GM21786 (cell line): Measurements from ENCODE around the gene ALDH7A1.
"Not testable (repeated sequence)": the region's sequence is repeated elsewhere in the genome, so short reads cannot be mapped to it uniquely, and the experiment has no call there.

ENCODE experiments used
- ATAC-seq: cut with Tn5 transposase; IDR thresholded peaks from one replicate; pipeline ENCODE4 v1.9.1; 2021; ENCODE audit not compliant: unreplicated experiment

Gene ALDH7A1

DNA sequence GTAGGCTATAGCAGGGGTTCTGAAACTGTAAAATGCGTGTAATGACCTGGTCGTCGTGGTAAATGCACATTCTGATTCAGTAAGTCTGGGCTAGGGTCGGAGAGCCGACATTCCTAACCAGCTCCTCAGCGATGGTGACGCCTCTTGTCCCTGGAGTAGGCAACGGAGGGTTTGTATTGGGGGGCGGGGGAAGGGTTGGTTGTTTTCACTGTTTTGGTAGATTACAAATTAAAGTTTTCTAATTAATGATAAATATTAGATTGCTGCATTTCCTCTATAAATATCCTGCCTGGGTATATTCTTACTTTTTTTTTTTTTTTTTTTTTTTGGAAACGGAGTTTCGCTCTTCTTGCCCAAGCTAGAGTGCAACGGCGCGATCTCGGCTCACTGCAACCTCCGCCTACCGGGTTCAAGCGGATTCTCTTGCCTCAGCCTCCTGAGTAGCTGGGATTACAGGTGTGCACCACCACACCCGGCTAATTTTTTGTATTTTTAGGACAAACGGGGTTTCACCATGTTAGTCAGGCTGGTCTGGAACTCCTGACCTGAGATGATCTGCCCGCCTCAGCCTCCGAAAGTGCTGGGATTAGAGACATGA lies 566 bp upstream of the ALDH7A1 start:
- peak; percentile 14 for ATAC-seq

DNA sequence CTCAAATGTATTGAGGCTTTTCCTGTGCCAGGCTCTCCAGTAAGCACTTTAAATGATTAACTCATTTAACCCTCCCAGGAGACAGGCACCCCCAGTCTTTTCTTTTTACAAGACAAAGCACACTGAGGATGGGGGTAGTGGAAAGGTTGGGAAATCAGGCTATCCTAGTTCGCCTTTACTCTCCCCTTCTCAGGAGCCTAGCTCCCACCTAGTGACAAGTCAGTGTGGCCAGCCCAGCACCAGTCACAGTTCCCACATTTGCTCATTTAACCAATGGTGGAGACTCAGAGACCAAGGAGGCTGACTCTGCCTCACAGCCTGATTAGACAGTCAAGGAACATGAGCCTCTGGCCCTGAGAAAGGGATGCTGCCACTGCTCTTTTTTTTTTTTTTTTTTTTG lies 3.5 kb downstream of the ALDH7A1 start:
- no peak for ATAC-seq

DNA sequence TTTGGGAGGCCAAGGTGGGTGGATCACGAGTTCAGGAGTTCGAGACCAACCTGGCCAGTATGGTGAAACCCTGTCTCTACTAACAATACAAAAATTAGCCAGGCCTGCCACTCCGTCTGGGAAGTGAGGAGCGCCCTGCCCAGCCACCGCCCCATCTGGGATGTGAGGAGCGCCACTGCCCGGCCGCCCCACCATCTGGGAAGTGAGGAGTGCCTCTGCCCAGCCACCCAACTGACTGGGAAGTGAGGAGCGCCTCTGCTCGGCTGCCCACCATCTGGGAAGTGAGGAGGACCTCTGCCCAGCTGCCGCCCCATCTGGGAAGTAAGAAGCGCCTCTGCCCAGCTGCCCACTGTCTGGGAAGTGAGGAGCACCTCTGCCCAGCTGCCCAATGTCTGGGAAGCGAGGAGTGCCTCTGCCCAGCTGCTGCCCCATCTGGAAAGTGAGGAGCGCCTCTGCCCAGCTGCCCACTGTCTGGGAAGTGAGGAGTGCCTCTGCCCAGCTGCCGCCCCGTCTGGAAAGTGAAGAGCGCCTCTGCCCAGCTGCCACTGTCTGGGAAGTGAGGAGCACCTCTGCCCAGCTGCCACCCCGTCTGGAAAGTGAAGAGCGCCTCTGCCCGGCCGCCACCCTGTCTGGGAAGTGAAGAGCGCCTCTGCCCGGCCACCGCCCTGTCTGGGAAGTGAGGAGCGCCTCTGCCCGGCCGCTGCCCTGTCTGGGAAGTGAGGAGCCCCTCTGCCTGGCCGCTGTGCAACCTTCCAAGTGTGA lies 5.3 kb downstream of the ALDH7A1 start:
- no peak for ATAC-seq

- ATAC-seq = no peak
Observed at GRCh38 chr5:126587551-126588390, 7.2 kb downstream of the ALDH7A1 start.

DNA sequence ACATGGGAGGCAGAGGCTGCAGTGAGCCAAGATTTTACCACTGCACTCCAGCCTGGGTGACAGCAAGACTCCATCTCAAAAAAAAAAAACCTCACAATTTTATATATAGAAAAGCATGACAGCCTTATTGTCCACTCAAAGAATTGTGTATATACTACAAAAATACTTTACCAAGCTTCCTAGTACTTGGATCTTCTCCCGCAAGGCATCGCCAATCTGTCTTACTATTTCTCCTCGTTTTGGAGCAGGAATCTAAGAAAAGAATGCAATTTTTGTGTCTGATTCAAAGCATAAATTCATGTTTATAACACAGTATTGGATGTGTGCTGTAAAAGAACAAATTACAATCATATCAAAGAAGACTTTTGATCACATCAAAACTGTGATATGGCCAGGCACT lies 11.3 kb downstream of the ALDH7A1 start:
- ATAC-seq = no peak

- ATAC-seq = no peak
Observed at GRCh38 chr5:126579716-126580115, 15.3 kb downstream of the ALDH7A1 start.

- ATAC-seq = no peak
Observed at GRCh38 chr5:126577415-126577814, 17.6 kb downstream of the ALDH7A1 start.

DNA sequence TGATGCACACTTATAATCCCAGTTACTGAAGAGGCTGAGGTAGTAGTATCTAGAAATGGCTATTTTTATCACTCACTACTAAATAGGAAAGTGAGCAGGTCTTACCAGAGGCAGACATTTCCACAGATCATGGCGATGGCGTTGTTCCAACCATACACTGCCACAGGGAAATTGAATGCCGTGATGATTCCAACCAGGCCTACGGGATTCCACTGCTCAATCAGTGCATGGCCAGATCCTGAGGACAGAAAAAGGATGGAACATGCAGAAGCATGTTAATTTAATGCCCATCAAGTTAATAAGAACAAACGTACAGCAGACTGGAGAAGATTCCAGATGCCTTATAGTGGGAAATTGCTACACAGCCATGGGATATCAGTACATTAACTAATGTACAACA lies 18.0 kb downstream of the ALDH7A1 start:
- ATAC-seq = no peak

DNA sequence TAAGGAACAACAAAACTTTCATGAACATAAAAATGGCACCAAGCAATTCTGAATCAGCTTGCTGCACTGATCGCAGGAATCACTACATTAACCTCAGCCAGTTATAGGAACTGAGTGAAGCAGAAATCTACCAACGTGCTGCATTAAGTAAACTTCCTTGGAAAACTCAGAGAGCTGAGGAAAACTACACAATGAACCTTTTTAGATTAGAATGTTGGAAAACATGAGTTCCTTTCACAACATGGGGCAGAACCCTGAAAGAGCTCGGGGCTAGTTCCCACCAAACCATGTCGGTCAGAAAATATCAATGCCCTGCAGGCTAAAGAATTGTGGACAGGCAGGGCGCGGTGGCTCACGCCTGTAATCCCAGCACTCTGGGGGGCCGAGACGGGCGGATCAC lies 19.4 kb downstream of the ALDH7A1 start:
- no peak for ATAC-seq

DNA sequence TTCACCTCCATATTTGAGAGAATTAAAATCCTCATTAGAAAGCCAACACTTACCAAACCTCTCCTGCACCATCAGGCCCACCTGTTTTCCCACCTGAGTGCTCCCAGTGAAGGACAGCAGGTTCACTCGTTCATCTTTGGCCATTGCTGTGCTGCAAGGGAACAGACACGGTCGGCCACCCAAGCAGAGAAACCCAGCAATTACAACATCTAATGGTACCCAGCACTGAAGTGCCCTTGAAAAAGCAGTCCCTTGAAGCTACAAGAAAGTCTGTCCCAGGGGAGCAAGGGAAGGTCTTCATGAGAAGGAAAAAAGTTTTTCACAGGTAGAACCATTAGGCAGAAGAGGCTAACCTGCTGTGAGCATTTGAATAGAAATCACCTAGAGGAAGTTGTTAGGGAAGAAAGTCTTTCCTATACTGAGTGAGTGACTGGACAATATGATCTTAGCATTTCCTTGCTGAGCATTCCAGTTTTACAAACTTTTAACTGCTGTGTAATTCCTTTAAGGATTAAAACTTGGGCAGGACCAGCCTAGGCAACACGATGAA lies 26.7 kb downstream of the ALDH7A1 start:
- no peak for ATAC-seq

DNA sequence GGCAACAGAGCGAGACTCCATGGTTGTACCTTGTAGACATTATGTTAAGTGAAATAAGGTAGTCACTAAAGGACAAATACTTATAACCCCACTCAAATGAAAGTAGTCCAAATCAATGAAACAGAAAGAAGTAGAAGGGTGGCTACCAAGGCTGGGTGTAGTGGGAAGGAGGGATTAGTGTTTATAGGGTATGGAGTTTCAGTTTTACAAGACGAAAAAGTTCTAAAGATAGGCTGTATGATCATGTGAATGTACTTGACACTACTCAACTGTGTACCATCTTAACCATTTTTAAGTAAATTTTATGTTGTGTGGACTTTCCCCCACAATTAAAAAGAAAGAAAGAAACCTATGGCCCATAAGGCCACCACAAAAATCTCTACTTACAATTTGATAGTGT lies 32.2 kb downstream of the ALDH7A1 start:
- ATAC-seq = peak; percentile 94

GRCh38 chr5:126561908-126562307 lies 33.1 kb downstream of the ALDH7A1 start:
- ATAC-seq = no peak

DNA sequence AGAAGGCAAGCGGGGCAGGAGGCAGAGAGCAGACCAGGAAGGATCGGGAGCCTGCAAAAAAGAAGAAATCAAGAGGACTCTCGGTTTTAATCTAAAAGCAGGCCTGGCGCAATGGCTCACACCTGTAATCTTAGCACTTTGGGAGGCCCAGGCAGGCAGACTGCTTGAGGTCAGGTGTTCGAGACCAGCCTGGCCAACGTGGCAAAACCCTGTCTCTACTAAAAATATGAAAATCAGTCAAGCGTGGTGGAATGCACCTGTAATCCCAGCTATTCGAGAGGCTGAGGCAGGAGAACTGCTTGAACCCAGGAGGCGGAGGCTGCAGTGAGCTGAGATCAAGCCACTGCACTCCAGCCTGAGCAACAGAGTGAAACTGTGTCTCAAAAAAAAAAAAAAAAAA lies 39.9 kb downstream of the ALDH7A1 start:
- not testable (repeated sequence) for ATAC-seq

- no peak for ATAC-seq
Observed at GRCh38 chr5:126552614-126553013, 42.4 kb downstream of the ALDH7A1 start.

DNA sequence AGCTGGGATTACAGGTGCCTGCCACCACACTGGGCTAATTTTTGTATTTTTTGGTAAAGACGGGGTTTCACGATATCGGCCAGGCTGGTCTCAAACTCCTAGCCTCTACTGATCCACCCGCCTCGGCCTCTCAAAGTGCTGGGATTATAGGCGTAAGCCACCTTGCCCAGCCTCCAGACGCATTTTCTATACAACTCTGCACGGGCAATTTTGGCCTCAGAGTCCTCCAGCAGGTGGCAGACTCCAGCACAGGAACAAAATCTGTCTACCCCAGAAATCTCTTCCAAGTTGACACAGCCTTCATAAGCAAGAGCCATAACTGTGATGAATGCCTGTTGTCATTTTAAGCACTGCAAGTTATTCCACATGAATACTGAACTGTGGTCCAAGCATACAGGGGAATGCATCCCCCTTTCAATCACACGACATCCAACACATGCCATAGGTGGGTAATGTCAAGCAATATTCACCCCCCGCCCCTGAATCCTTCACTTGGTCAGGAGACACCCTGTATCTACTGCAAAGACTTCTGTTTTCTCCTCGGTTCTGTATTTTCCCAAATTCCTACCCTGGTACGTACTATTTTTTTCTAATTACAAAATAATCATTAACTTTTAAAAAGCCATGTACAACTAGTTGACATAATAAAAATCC lies 50.8 kb downstream of the ALDH7A1 start:
- ATAC-seq = peak; percentile 51

DNA sequence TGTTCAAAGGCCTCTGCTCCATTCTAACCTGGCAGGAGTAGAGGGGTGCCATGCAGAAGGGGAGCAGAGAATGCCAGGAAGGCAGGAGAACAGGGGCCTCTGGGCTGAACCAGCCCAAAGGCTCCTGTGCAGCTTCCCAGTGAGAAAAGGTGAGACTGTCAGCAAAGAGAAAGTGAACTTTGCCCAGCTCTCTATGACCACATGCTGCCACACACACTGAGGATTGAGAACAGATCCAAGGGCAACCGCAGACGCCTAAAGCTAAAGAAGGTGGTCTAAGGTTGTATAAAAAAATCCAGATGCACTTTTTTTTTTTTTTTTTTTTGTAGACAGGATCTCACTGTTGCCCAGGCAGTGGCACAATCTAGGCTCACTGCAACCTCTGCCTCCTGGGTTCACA lies 51.4 kb downstream of the ALDH7A1 start:
- ATAC-seq = no peak

GRCh38 chr5:126543009-126543408 lies 52.0 kb downstream of the ALDH7A1 start:
- ATAC-seq = no peak

GRCh38 chr5:126542441-126542840 lies 52.6 kb downstream of the ALDH7A1 start:
- ATAC-seq = peak; percentile 66

- ATAC-seq = no peak
Observed at GRCh38 chr5:126540631-126541030, 54.4 kb downstream of the ALDH7A1 start.

DNA sequence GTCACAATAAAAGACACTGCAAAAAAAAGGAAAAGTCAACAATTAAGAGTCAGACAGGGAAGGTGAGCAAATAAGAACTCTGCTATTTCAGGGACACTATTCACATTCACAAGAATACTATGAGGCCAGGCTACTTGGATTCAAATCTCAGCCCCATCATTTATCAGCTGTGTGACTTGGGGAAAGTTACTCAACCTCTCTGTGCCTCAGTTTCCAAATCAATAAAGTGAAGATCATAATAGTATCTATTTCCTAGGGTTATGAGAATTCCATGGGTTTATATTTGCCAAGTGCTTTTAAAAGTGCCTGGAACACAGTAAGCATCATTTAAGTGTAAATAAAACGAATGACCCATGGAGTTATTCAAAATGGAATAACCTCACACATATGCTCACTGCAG lies 56.4 kb downstream of the ALDH7A1 start:
- ATAC-seq = no peak

DNA sequence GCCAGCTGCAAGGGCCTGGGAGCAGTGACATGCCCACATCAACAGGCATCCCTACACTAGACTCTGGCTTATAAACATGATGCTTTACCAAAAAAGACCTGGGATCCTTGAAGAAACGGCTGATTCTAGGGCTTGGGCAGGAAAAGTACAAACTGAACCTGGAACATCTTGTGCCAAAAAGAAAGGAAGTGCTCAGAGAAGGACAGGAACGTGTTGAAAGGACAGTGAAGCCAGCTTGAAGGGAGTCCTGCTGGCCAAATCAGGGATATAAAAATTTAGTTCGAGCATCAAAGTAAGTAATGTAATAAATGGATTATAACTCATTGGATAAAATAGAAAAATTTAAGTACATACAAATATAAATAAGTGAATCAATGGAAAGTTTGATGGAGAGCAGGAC lies 58.1 kb downstream of the ALDH7A1 start:
- ATAC-seq = no peak
